ENCODE measurements around the gene IZUMO1R. TPM values are rescaled to one million over a fixed set of nuclear protein-coding genes. Genes with fewer than 3 reads are reported as not detected.

Gene IZUMO1R
- total and polyA plus RNA-seq, 2 donors (not counting 1 experiment from before 2014, with no cell fraction given) = not detected

DNA sequence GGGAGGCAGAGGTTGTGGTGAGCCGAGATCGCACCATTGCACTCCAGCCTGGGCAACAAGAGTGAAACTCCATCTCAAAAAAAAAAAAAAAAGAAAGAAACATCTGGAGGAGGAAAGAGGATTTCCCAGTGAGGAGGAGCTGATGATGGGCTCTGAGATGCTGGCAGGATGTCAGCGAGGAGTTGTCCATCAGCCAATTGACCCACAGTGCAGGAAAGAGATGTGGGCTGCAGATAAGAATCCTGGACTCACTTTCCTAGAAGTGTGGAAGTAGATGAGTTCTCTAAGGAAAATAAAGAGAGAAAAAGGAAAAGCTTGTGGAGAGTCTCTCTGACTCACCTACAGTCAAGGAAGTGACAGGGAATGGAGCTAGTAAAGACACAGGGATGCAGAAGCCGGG lies 9.7 kb downstream of the IZUMO1R start:
- ChIA-PET CTCF (no interaction called here), POLR2A (no interaction called here)
- no peak overlapping the region for H3K4me3 ChIP-seq (ENCODE audit: control extremely low read depth in 1 of 5, extremely low read depth in 1 of 5, insufficient read depth in 1 of 5, low read depth in 2 of 5, low read length in 4 of 5)
- no peak overlapping the region for H3K27ac ChIP-seq (ENCODE audit: low read length in 2 of 2)
- H4K20me1 ChIP-seq (ENCODE audit: control insufficient read depth, insufficient read depth, low read length, poor library complexity, severe bottlenecking) = no peaks in the 10 kb centered on the region
- H3K4me2 ChIP-seq (replicated peaks; ENCODE audit: low read depth, low read length, poor library complexity, severe bottlenecking) = no peak overlapping the region
- Mint-ChIP-seq H3K27ac (no peak overlapping the region), H3K9me3 (ENCODE audit: insufficient read depth) (no peaks in the 10 kb centered on the region), H3K27me3 (peaks cover 20% of the 10 kb centered on the region), H3K4me1 (no peaks in the 10 kb centered on the region), H3K4me3 (no peak overlapping the region)
- WGBS (ENCODE audit: insufficient coverage) = 30% methylated on average over 1 of the region's 4 CpGs
- H3K9ac ChIP-seq (ENCODE audit: low read length) = no peak overlapping the region
- ATAC-seq (ENCODE audit: low read depth) = no peak
- peaks cover 0 to under 1% (median 0%) of the 10 kb centered on the region in 3 donors for H3K9me3 ChIP-seq (ENCODE audit: control extremely low read depth in 1 of 3, control insufficient read depth in 2 of 3, insufficient read depth in 1 of 3, low read length in 2 of 3)
- TF ChIP-seq, protein P1, sequence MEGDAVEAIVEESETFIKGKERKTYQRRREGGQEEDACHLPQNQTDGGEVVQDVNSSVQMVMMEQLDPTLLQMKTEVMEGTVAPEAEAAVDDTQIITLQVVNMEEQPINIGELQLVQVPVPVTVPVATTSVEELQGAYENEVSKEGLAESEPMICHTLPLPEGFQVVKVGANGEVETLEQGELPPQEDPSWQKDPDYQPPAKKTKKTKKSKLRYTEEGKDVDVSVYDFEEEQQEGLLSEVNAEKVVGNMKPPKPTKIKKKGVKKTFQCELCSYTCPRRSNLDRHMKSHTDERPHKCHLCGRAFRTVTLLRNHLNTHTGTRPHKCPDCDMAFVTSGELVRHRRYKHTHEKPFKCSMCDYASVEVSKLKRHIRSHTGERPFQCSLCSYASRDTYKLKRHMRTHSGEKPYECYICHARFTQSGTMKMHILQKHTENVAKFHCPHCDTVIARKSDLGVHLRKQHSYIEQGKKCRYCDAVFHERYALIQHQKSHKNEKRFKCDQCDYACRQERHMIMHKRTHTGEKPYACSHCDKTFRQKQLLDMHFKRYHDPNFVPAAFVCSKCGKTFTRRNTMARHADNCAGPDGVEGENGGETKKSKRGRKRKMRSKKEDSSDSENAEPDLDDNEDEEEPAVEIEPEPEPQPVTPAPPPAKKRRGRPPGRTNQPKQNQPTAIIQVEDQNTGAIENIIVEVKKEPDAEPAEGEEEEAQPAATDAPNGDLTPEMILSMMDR (IDR thresholded peaks at IDR 0.05) = no peak
- TF ChIP-seq EZH2 (IDR thresholded peaks at IDR 0.05; ENCODE audit: borderline replicate concordance, insufficient read depth, low read depth, low read length, poor library complexity, severe bottlenecking) = no peak
- no peaks in the 10 kb centered on the region for H3K4me1 ChIP-seq (ENCODE audit: control insufficient read depth in 2 of 2, insufficient read depth in 2 of 2, low read length in 2 of 2)
- no peaks in the 10 kb centered on the region for H3K36me3 ChIP-seq (replicated peaks in 1 of 2; ENCODE audit: control extremely low read depth in 1 of 2, control insufficient read depth in 1 of 2, extremely low read depth in 1 of 2, insufficient read depth in 2 of 2, low read length in 1 of 2)
- intact Hi-C loops (cut with micrococcal nuclease) = no loop called here
- no peak for DNase-seq
- H2AFZ ChIP-seq (ENCODE audit: insufficient read depth, low read depth, low read length, poor library complexity, severe bottlenecking) = no peak overlapping the region
- no peaks in the 10 kb centered on the region for H3K79me2 ChIP-seq (ENCODE audit: control insufficient read depth, insufficient read depth, low read length)
- H3K27me3 ChIP-seq (replicated peaks in 1 of 4; ENCODE audit: control extremely low read depth in 1 of 4, control insufficient read depth in 3 of 4, insufficient read depth in 4 of 4, low read length in 3 of 4) = no peaks in the 10 kb centered on the region

DNA sequence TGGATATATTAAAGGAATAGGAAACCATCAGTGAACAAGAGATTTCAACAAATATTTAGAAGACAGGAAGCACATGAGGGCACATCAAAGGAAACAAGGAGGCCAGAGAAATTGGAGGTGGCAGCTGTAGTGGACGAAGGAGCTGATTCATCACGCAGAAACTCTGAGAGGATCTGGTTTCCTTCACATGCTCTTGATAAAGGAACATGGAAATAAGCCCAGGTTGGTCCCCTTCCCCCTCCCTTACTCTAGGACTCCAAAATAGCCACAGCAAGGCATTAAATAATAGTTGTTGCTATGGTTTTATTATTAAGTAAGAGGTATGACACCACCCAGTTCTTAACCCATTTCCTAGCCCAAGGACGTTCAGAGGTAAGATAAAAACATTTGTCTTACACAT lies 11.3 kb downstream of the IZUMO1R start:
- no peak overlapping the region for H3K4me3 ChIP-seq (ENCODE audit: control extremely low read depth in 1 of 5, extremely low read depth in 1 of 5, insufficient read depth in 1 of 5, low read depth in 2 of 5, low read length in 4 of 5)
- peaks cover 19% of the 10 kb centered on the region for H3K27me3 Mint-ChIP-seq
- no peak overlapping the region for H3K4me3 Mint-ChIP-seq
- H3K4me2 ChIP-seq (replicated peaks; ENCODE audit: low read depth, low read length, poor library complexity, severe bottlenecking) = no peak overlapping the region
- ATAC-seq (ENCODE audit: low read depth) (no peak), DNase-seq (no peak)
- no peak for TF ChIP-seq EZH2 (IDR thresholded peaks at IDR 0.05; ENCODE audit: borderline replicate concordance, insufficient read depth, low read depth, low read length, poor library complexity, severe bottlenecking)
- TF ChIP-seq, protein P1 (IDR thresholded peaks at IDR 0.05) = no peak
- intact Hi-C loops (cut with micrococcal nuclease) = no loop called here
- H3K27me3 ChIP-seq (replicated peaks in 1 of 4; ENCODE audit: control extremely low read depth in 1 of 4, control insufficient read depth in 3 of 4, insufficient read depth in 4 of 4, low read length in 3 of 4) = no peaks in the 10 kb centered on the region
- H3K79me2 ChIP-seq (ENCODE audit: control insufficient read depth, insufficient read depth, low read length) = no peaks in the 10 kb centered on the region
- H3K9me3 ChIP-seq (ENCODE audit: control extremely low read depth in 1 of 3, control insufficient read depth in 2 of 3, insufficient read depth in 1 of 3, low read length in 2 of 3) = no peaks in the 10 kb centered on the region
- no peak overlapping the region for H3K9ac ChIP-seq (ENCODE audit: low read length)
- no CpG with 5 or more reads among the region's 3 CpGs for WGBS (ENCODE audit: insufficient coverage)
- no peak overlapping the region for H3K27ac ChIP-seq (ENCODE audit: low read length in 2 of 2)
- no peak overlapping the region for H3K27ac Mint-ChIP-seq
- H2AFZ ChIP-seq (ENCODE audit: insufficient read depth, low read depth, low read length, poor library complexity, severe bottlenecking) = no peak overlapping the region
- no peaks in the 10 kb centered on the region for H3K4me1 ChIP-seq (ENCODE audit: control insufficient read depth in 2 of 2, insufficient read depth in 2 of 2, low read length in 2 of 2)
- no peaks in the 10 kb centered on the region for H3K36me3 ChIP-seq (replicated peaks in 1 of 2; ENCODE audit: control extremely low read depth in 1 of 2, control insufficient read depth in 1 of 2, extremely low read depth in 1 of 2, insufficient read depth in 2 of 2, low read length in 1 of 2)
- ChIA-PET CTCF (no interaction called here), POLR2A (no interaction called here)
- H4K20me1 ChIP-seq (ENCODE audit: control insufficient read depth, insufficient read depth, low read length, poor library complexity, severe bottlenecking) = no peaks in the 10 kb centered on the region
- no peaks in the 10 kb centered on the region for H3K9me3 Mint-ChIP-seq (ENCODE audit: insufficient read depth)
- H3K4me1 Mint-ChIP-seq = no peaks in the 10 kb centered on the region

Measured in B cell (primary cell).